ENCODE results near the gene TUBAL3. TPM values are rescaled to one million over a fixed set of nuclear protein-coding genes. Genes with fewer than 3 reads are reported as not detected.

TUBAL3 gene
- total RNA-seq, 1 donor, result not detected

DNA sequence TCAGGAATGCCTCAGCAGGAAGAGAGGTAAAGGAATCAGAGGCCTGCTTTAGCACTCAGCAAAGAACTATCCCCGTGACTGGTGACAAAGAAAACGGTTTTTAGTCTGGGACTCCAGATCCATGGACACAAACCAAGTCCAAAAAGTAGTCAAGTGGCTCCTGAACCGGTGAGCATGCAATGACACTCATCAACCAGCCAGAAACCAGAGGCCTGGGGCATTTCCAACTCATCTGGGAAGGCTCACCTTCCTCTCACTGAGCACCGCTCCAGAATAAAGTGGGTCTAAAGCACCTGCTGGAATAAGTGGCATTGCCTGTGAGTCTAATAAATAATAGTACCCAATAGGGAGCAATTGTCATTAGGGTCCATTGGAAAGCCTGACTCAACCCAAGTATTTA lies 57.7 kb downstream of the TUBAL3 start:
- DNase-seq (ENCODE audit: insufficient read length, low spot score, missing footprints), result no peak
- no peak overlapping the region for H3K27ac ChIP-seq (ENCODE audit: low read depth, low read length)
- no peak overlapping the region for H3K4me2 ChIP-seq (ENCODE audit: insufficient read depth, low read length)
- no peaks in the 10 kb centered on the region for H4K20me1 ChIP-seq (ENCODE audit: insufficient read depth, low read length)
- H3K4me1 ChIP-seq (ENCODE audit: insufficient read depth, low read length), result no peaks in the 10 kb centered on the region
- H3K4me3 ChIP-seq (ENCODE audit: insufficient read depth, low read length), result no peak overlapping the region
- TF ChIP-seq, protein P1, sequence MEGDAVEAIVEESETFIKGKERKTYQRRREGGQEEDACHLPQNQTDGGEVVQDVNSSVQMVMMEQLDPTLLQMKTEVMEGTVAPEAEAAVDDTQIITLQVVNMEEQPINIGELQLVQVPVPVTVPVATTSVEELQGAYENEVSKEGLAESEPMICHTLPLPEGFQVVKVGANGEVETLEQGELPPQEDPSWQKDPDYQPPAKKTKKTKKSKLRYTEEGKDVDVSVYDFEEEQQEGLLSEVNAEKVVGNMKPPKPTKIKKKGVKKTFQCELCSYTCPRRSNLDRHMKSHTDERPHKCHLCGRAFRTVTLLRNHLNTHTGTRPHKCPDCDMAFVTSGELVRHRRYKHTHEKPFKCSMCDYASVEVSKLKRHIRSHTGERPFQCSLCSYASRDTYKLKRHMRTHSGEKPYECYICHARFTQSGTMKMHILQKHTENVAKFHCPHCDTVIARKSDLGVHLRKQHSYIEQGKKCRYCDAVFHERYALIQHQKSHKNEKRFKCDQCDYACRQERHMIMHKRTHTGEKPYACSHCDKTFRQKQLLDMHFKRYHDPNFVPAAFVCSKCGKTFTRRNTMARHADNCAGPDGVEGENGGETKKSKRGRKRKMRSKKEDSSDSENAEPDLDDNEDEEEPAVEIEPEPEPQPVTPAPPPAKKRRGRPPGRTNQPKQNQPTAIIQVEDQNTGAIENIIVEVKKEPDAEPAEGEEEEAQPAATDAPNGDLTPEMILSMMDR (IDR thresholded peaks at IDR 0.05; ENCODE audit: extremely low read depth, low read depth, low read length), result no peak
- no peaks in the 10 kb centered on the region for H3K9me3 ChIP-seq (ENCODE audit: low read depth, low read length)
- H3K79me2 ChIP-seq (ENCODE audit: insufficient read depth, low read length), result no peaks in the 10 kb centered on the region
- peaks cover 5% of the 10 kb centered on the region for H3K27me3 ChIP-seq (ENCODE audit: insufficient read depth, low read length)
- H3K36me3 ChIP-seq (ENCODE audit: insufficient read depth, low read length), result no peaks in the 10 kb centered on the region
- H2AFZ ChIP-seq (ENCODE audit: low read length), result no peak overlapping the region

DNA sequence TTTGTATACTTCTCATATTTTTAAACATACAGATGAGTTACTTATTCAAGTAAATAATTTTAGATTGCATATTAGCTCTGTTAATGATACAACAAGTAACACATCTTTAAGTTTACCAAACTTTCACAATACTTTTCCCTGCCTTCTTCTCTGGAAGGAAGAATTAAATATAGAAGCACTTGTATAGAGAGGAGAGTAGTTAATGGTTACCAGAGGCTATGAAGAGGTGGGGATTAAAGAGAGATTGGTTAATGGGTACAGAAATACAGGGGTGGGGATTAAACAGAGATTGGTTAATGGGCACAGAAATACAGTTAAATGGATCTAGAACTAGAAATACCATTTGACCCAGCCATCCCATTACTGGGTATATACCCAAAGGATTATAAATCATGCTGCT lies 59.9 kb downstream of the TUBAL3 start:
- H3K4me1 ChIP-seq (ENCODE audit: insufficient read depth, low read length), result no peaks in the 10 kb centered on the region
- no peak overlapping the region for H3K4me2 ChIP-seq (ENCODE audit: insufficient read depth, low read length)
- TF ChIP-seq, protein P1 (IDR thresholded peaks at IDR 0.05; ENCODE audit: extremely low read depth, low read depth, low read length), result no peak
- H3K27me3 ChIP-seq (ENCODE audit: insufficient read depth, low read length), result peaks cover 10% of the 10 kb centered on the region
- no peak for DNase-seq (ENCODE audit: insufficient read length, low spot score, missing footprints)
- H3K4me3 ChIP-seq (ENCODE audit: insufficient read depth, low read length), result no peak overlapping the region
- no peaks in the 10 kb centered on the region for H3K36me3 ChIP-seq (ENCODE audit: insufficient read depth, low read length)
- no peaks in the 10 kb centered on the region for H3K9me3 ChIP-seq (ENCODE audit: low read depth, low read length)
- H4K20me1 ChIP-seq (ENCODE audit: insufficient read depth, low read length), result no peaks in the 10 kb centered on the region
- H3K79me2 ChIP-seq (ENCODE audit: insufficient read depth, low read length), result no peaks in the 10 kb centered on the region
- no peak overlapping the region for H2AFZ ChIP-seq (ENCODE audit: low read length)
- H3K27ac ChIP-seq (ENCODE audit: low read depth, low read length), result no peak overlapping the region

DNA sequence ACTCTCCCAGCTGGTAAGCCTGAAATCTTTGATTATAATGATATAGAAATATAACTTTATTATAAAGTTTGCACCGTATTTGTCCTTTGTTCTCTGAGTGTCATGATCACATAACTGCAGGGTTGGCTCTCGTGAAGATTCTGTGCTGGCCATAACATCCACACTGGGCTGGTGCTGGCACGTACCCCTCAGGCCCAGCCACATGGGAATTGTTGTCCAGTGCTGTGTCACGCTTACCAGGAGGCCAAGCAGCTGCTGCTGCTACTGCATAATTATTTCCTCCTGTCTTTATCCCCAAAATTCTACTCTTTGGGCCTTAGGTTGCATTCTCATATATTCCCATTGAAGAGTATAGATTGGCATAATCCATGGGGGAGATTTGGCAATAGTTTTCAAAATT lies 60.6 kb downstream of the TUBAL3 start:
- H3K9me3 ChIP-seq (ENCODE audit: low read depth, low read length), result no peaks in the 10 kb centered on the region
- H2AFZ ChIP-seq (ENCODE audit: low read length), result no peak overlapping the region
- no peaks in the 10 kb centered on the region for H3K36me3 ChIP-seq (ENCODE audit: insufficient read depth, low read length)
- no peak overlapping the region for H3K27ac ChIP-seq (ENCODE audit: low read depth, low read length)
- H3K4me3 ChIP-seq (ENCODE audit: insufficient read depth, low read length), result no peak overlapping the region
- TF ChIP-seq, protein P1 (IDR thresholded peaks at IDR 0.05; ENCODE audit: extremely low read depth, low read depth, low read length), result no peak
- H3K27me3 ChIP-seq (ENCODE audit: insufficient read depth, low read length), result peaks cover 10% of the 10 kb centered on the region
- no peaks in the 10 kb centered on the region for H3K4me1 ChIP-seq (ENCODE audit: insufficient read depth, low read length)
- DNase-seq (ENCODE audit: insufficient read length, low spot score, missing footprints), result no peak
- no peak overlapping the region for H3K4me2 ChIP-seq (ENCODE audit: insufficient read depth, low read length)
- no peaks in the 10 kb centered on the region for H3K79me2 ChIP-seq (ENCODE audit: insufficient read depth, low read length)
- no peaks in the 10 kb centered on the region for H4K20me1 ChIP-seq (ENCODE audit: insufficient read depth, low read length)

DNA sequence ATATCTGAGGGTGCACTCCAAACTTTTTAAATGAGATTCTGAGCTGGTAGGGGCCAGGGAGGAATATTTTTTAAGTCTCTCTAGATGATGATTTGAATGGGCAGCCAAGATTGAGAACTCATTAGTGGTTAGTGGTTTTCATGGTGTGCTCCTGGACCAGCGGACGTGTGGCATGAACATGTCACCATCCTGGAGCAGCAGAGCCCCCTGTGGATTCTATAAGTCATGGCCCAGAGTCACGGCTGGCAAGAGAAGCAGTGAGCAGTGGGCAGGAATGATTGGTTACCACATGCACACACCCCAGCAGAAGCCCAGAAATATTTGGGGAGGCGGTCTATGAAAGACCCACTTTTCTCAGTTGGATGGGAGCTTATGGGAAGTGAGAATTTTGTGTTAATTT lies 61.1 kb downstream of the TUBAL3 start:
- DNase-seq (ENCODE audit: insufficient read length, low spot score, missing footprints), result no peak

More for the DNA sequence above, 61.1 kb downstream of the TUBAL3 start:
- H3K79me2 ChIP-seq (ENCODE audit: insufficient read depth, low read length), result no peaks in the 10 kb centered on the region
- no peak overlapping the region for H3K27ac ChIP-seq (ENCODE audit: low read depth, low read length)
- H3K9me3 ChIP-seq (ENCODE audit: low read depth, low read length), result no peaks in the 10 kb centered on the region
- peaks cover 10% of the 10 kb centered on the region for H3K27me3 ChIP-seq (ENCODE audit: insufficient read depth, low read length)
- H3K4me3 ChIP-seq (ENCODE audit: insufficient read depth, low read length), result no peak overlapping the region
- no peaks in the 10 kb centered on the region for H3K4me1 ChIP-seq (ENCODE audit: insufficient read depth, low read length)
- no peak overlapping the region for H3K4me2 ChIP-seq (ENCODE audit: insufficient read depth, low read length)
- no peaks in the 10 kb centered on the region for H4K20me1 ChIP-seq (ENCODE audit: insufficient read depth, low read length)
- no peaks in the 10 kb centered on the region for H3K36me3 ChIP-seq (ENCODE audit: insufficient read depth, low read length)
- H2AFZ ChIP-seq (ENCODE audit: low read length), result no peak overlapping the region
- TF ChIP-seq, protein P1 (IDR thresholded peaks at IDR 0.05; ENCODE audit: extremely low read depth, low read depth, low read length), result peak; percentile 34

Other genes with a start within 250 kb of the TUBAL3 start
- gene AKR1C8, start 219.7 kb downstream of the TUBAL3 start, total RNA-seq, result not detected in 2 replicates
- gene AKR1C4, start 208.0 kb downstream of the TUBAL3 start, total RNA-seq, result not detected in 2 replicates
- gene UCN3, start 39.9 kb downstream of the TUBAL3 start, total RNA-seq, result not detected in 2 replicates
- 51.0 and 74.0 TPM in 2 replicates for gene NET1, start 7.7 kb upstream of the TUBAL3 start, total RNA-seq
- not detected in 2 replicates for gene CALML5, start 94.7 kb upstream of the TUBAL3 start, total RNA-seq
- gene CALML3, start 120.1 kb upstream of the TUBAL3 start, total RNA-seq, result not detected in 2 replicates